Hematopoietic multipotent progenitor cell treated with erythropoietin and hydrocortisone succinate and interleukin-3 and kit ligand, for 15 days (in vitro differentiated cells): ENCODE results near the gene DIAPH2.

Experiments used
- DNase-seq: peaks from one replicate; pipeline ENCODE4 v3.0.0-alpha.2; 2015; ENCODE audit warnings: low spot score

Gene DIAPH2

DNA sequence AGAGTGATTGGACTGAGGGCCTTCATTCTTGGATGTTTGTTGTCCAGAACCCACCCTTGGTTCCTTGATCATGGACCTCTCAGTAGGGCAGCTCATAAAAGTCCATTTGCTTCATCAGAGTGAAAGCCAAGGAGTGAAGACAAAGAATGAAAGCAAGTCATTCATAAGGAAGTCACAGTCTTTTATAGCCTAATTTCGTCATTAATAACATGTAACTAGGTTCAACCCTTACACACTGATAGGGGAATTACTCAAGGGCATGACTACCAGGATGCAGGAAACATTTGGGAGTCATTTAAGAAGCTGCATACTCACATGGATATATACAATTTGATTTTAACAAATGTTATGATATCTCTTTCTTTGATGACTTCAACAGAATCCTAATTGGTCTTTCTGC lies 294.3 kb downstream of the DIAPH2 start:
- no peak for DNase-seq

DNA sequence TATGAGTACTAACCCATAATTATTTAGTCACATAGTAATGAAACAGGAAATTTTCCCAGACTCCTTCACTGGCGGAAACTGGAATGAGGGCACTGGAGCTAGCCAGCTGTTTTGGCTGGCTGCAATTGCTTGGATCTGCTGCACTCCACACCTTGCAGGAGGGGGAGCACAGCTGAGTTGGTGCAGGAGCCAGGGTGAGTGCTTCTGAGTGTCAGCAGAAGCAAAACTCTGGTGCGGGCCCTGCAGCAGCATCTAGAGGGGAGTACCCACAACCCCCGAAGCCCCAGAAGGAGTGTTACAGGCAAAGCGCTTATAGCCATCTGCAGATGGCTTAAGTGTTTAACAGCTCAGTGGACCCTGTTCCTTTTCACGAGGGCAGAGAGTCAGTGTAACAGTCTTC lies 295.1 kb downstream of the DIAPH2 start:
- no peak for DNase-seq

- no peak for DNase-seq
These were observed 297.5 kb downstream of the DIAPH2 start for GRCh38 chrX:96982161-96982560.

- no peak for DNase-seq
These were observed 299.9 kb downstream of the DIAPH2 start for GRCh38 chrX:96984538-96984937.

DNA sequence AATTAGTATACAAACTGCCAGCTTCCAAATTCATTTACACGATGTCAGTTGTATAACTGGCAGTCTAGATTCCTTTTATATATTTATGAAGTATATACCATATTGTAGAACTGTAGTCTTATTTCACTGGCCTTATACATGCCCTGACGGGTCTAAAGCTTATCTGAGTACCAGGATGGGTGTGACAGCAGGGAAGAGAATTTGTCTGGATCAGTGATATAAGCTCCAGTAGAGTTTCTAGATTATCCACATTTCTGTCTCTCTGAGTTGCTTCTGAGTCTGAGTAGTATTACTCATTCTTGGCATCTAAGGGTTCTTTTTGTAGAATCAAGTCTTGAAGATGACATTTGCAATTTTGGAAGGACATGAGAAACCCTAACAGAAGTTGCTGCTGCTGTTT lies 300.4 kb downstream of the DIAPH2 start:
- DNase-seq: no peak

- DNase-seq: no peak
These were observed 302.6 kb downstream of the DIAPH2 start for GRCh38 chrX:96987228-96987627.

DNA sequence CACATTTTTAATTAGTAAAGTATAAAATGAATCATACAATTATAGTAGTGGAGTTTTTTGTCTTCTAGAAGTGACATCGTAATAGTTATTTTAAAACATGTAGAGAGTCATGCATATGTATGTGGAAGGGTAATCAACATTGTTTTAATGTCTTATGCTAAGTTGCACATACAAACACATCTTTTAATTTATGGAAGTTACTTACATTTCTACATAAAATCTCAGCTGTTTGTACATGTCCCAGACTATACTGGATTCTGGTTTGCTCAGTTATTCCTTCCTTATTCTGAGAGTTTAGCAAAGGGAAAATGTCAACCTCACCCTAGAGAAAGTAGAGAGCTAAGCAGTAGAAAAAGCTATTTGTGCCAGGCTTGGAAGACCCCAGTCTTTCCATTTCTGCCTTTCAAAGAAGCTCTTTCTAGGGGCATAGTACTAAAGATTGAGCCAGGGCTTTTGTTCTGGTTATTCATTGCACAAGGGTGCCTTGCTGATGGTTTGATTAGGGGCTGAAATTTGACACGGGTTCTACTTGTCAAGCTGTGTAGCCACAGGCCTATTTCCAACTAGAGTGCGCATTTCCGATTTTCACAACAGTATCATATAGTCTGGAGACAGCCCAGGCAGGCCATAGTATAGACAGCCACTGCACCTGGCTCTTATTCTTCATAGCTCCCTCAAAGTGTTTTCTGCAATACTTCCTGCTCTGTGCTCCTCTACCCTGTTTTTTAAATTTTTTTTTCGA lies 305.4 kb downstream of the DIAPH2 start:
- no peak for DNase-seq

DNA sequence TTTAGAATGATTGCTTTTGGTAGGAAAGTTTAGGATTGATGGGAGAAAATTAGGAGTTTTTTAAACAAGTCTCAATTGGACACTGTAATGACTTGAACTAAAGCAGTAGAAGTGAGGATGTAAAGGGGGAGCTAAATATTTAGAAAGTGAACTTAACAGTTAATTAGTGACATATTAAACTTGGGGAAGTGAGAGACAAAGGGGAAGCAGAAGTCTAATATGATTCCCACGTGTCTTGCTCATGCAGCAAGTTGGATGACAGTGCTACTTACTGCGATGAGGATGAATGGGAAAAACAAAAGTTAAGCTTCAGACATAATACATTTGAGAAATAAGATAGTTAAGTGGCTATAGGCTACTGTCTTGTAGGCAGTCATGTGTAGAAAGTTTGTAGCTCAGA lies 309.5 kb downstream of the DIAPH2 start:
- no peak for DNase-seq

- no peak for DNase-seq
These were observed 312.6 kb downstream of the DIAPH2 start for GRCh38 chrX:96997196-96997595.

GRCh38 chrX:97000682-97001368 lies 316.2 kb downstream of the DIAPH2 start:
- no peak for DNase-seq

DNA sequence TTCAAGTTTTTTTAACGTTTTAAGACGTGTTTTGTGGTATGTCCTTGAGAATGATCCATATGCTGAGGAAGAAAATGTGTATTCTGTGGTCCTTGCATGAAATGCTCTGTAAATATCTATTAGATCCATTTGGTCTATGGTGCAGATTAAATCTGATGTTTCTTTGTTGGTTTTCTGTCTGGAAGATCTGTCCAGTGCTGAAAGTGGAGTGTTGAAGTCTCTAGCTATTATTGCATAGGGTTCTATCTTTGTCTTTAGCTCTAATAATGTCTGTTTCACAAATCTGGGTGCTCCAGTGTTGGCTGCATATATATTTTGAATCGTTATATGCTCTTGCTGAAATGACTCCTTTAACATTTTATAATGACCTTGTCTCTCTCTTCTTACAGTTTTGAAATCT lies 321.5 kb downstream of the DIAPH2 start:
- no peak for DNase-seq

GRCh38 chrX:97009391-97009790 lies 324.7 kb downstream of the DIAPH2 start:
- DNase-seq: no peak

DNA sequence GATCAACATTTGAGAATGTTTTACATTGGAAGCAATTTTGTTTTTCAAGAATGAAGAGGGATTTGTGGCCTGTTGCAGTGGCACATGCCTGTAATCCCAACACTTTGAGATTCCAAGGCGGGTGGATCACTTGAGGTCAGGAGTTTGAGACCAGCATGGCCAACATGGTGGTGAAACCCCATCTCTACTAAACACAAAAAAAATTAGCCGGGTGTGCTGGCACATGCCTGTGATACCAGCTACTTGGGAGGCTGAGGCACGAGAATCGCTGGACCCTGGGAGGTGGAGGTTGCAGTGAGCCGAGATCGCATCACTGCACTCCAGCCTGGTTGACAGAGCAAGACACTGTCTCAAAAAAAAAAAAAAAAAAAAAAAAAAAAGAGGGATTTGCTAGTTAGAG lies 326.9 kb downstream of the DIAPH2 start:
- DNase-seq: no peak

DNA sequence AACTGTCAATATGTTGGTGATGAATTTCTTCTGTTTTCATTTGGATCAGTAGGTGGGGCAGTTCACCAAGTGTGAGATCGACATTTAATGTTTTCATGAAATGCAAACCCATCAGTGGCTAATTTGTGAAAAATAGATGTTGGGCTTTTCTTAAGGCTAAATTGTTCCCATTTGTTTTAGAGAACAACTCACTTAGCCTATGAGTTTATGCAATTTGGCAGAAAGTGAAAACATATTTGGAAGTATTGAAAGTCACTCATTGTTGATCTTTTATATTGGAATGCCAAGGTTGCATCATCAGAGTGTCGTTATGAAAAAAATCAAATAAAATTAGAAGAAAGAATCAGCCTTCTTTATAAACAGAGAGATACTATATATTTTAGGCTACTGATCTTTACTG lies 331.5 kb downstream of the DIAPH2 start:
- DNase-seq: no peak

- DNase-seq: no peak
These were observed 337.0 kb downstream of the DIAPH2 start for GRCh38 chrX:97021680-97022079.

GRCh38 chrX:97026406-97026805 lies 341.8 kb downstream of the DIAPH2 start:
- DNase-seq: no peak

DNA sequence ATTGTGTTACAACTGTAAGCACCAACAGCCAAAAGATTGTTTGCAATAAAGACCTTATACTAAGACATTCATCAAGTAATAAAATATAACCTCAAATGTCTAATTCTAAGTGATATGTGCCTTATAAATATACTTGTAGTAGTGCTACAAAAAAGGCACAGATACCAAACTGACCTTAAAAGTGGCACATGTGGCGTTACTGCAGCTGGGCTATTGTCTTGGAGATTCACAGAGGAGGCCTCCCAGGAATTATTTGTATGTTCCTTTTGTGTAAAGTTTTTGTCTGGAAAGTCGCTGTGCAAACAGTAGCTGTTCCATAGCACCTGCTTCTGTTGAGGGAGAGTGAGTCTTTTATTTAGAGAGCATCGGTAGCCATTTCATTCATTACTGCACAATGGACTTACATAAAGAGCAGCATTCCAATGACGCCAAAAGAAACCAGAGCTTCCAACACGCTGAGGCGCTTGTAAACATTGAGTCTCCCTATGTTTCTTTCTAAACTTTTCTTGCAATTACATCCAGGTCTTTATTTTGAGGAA lies 342.8 kb downstream of the DIAPH2 start:
- no peak for DNase-seq

DNA sequence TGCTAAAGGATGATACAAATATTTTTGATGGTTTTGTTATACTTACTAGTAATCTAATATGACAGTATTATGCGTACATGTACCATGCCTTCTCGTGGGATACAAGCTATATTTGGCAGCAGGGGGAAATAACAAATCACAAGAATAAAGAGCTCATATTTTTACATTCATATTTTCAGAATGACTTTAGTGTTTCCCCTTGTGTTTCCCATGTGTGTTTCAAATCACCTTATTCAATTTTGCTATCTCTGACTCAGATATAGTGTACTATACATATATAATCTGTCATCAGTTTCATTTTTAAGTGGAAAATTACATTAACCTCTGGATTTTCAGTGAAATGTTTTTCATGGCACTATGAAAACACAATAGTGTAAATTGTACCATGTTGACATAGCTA lies 345.8 kb downstream of the DIAPH2 start:
- no peak for DNase-seq

DNA sequence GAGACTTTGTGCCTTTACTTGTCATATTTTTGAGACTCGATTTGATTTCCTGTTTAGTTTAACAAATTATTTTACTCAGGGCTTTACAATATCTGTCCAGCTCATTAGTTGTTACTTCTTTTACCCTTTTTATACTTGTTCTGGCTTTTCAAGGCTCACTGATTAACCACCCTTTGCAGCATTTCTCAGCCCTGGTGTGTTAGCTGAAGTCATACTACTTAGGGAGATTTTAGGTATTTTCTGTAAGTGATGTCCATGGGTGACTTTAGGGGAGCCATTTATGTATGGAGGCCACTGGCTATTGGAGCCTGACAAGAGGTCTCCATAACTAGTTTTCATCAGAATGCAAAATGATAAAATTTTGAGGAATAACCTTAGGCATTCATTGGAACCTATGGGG lies 346.3 kb downstream of the DIAPH2 start:
- no peak for DNase-seq

- DNase-seq: no peak
These were observed 354.9 kb downstream of the DIAPH2 start for GRCh38 chrX:97039363-97040029.

DNA sequence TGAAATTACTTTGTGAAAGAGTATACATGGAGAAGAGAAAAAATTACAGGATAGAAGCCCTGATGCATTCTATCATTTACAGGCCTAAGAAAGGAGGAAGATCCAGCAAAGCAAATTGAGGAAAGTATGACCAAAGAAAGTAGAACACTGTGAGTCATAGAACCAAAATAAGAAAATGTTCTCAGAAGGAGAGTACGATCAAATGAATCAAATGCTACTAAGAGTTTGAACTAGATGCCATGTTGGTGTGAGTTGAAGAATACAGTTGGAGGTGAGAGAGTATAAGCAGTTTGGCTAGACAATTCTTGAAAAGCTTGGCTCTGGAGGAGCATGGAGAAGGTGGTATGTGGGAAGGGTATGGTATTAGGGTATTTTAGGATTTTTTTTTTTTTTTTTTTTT lies 360.8 kb downstream of the DIAPH2 start:
- no peak for DNase-seq

DNA sequence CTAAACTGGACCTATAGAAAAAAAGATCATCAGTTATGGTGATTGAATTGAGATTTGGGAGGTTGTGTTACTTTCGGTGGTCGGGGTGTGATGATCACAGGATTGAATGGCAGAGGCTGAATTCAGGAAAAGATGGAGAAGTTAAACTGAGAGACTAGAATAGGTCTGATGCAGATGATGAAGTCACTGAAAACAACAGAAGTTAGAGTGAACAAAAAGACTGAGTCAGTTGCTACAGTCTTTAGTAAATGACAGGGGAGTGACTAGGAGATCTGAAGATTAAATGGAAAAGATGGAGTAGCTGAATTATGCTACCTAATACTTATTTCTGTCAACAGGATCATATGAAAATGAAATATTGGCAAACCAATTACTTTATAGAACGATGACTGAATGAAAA lies 362.2 kb downstream of the DIAPH2 start:
- DNase-seq: no peak

DNA sequence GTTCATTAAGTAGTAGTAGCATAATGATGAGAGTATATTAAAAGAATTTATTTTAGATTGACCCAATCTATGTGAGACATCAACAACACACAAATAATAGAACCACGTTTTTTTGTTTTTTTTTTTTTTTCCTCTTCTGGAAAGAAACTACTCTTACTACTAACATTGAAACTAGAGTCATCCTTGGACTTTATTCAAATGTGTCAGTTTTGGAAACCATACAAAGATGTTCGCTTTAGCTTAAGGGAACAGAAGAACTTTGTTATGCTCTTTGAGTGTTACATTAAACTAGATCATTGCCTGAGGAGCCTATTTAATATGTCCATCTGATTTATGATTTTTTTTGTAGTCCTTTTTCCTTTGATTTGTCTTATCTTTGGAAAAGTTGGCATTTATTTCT lies 365.8 kb downstream of the DIAPH2 start:
- DNase-seq: no peak
